ENCODE measurements around the gene BRAT1. TPM values are rescaled to one million over a fixed set of nuclear protein-coding genes. Genes with fewer than 3 reads are reported as not detected.

BRAT1 gene
- total and polyA plus RNA-seq, 2 experiments from 2014 or later = 19.2 to 45.0 TPM

DNA sequence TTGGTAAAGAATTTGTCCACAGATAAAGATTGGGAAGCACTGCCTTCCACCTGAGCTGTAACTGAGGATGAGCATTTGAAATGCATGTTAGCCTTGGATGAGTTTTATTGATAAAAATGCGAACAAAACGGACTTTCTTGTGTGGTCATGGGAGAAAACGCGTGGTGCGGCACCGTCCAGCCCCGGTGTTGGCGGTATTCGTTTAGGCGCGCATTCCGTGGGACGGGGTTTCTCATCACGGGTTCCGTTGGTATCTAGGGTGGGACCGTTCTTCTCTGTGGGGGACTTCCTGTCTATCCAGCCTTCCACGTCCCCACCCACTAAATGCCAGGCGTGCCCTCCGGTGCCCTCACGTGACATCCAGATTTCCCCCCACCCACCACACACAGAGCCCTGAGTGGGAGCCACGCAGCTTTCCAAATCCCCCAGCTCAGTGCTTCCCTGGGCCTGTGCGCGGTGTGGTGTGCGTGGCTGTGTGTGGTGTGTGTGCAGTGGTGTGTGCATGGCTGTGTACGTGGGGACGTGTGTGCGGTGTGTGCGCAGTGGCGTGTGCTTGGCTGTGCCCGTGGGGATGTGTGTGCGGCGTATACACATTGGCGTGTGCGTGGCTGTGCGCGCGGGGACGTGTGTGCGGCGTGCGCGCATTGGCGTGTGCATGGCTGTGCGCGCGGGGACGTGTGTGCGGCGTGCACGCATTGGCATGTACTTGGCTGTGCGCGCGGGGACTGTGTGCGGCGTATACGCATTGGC lies 21.6 kb upstream of the BRAT1 start:
- no peak overlapping the region for H2AFZ ChIP-seq
- H3K9me3 ChIP-seq (ENCODE audit: low read depth) = no peaks in the 10 kb centered on the region
- H3K27ac ChIP-seq = no peak overlapping the region
- H4K20me1 ChIP-seq (ENCODE audit: insufficient read depth, poor library complexity, severe bottlenecking) = no peaks in the 10 kb centered on the region
- H3K27me3 ChIP-seq = no peaks in the 10 kb centered on the region
- H3K4me2 ChIP-seq = no peak overlapping the region
- H3K9me2 ChIP-seq (replicated peaks; ENCODE audit: insufficient read depth) = no peaks in the 10 kb centered on the region
- no peak for DNase-seq (ENCODE audit: low spot score)
- peaks cover 5% of the 10 kb centered on the region for H3K4me1 ChIP-seq (ENCODE audit: insufficient read depth)
- no peaks in the 10 kb centered on the region for H3K79me2 ChIP-seq
- H3K4me3 ChIP-seq = no peak overlapping the region
- H3K36me3 ChIP-seq (replicated peaks; ENCODE audit: insufficient read depth, low read depth) = no peaks in the 10 kb centered on the region
- TF ChIP-seq EZH2 (IDR thresholded peaks at IDR 0.05; ENCODE audit: borderline replicate concordance) = no peak
- TF ChIP-seq, protein P1, sequence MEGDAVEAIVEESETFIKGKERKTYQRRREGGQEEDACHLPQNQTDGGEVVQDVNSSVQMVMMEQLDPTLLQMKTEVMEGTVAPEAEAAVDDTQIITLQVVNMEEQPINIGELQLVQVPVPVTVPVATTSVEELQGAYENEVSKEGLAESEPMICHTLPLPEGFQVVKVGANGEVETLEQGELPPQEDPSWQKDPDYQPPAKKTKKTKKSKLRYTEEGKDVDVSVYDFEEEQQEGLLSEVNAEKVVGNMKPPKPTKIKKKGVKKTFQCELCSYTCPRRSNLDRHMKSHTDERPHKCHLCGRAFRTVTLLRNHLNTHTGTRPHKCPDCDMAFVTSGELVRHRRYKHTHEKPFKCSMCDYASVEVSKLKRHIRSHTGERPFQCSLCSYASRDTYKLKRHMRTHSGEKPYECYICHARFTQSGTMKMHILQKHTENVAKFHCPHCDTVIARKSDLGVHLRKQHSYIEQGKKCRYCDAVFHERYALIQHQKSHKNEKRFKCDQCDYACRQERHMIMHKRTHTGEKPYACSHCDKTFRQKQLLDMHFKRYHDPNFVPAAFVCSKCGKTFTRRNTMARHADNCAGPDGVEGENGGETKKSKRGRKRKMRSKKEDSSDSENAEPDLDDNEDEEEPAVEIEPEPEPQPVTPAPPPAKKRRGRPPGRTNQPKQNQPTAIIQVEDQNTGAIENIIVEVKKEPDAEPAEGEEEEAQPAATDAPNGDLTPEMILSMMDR (IDR thresholded peaks at IDR 0.05; ENCODE audit: poor library complexity) = no peak
- 96% methylated on average over 34 of the region's 56 CpGs for whole genome bisulfite sequencing (ENCODE audit: low lambda C conversion rate, missing lambda C conversion rate)

DNA sequence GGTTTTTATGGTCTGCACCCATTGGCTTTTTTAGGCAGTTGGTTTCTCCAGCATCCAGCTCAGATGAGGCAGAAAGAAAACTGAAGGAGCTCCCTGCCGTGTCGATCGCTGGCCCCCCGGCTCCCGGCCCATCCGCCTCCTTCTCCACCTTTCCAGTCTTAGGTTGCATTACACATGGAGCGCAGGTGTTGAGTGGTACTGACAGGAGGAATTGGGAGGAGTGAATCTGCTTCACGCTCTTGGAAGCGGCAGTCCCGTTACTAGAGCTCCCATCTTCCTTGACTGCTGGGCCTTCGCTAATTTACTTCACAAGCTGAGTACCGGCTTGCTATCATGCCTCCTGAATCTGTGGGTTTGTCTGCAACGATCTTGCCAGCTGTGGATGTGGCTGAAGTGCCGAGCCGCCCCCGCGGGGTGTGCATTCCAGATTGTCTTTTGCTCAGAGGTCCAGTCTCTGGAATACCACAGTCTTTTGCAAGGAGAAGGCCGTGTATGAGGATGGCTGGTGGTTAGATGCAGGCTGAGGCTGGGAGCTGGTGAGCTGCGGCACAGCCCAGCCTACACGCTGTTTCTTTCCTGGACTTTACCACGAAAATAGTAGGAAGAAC lies 20.5 kb upstream of the BRAT1 start:
- Histone ChIP-seq H4K20me1 (ENCODE audit: insufficient read depth, poor library complexity, severe bottlenecking) (no peaks in the 10 kb centered on the region), H3K27me3 (no peaks in the 10 kb centered on the region), H3K9me2 (replicated peaks; ENCODE audit: insufficient read depth) (no peaks in the 10 kb centered on the region), H3K36me3 (replicated peaks; ENCODE audit: insufficient read depth, low read depth) (no peaks in the 10 kb centered on the region), H3K27ac (no peak overlapping the region), H3K9me3 (ENCODE audit: low read depth) (no peaks in the 10 kb centered on the region), H3K79me2 (no peaks in the 10 kb centered on the region), H2AFZ (no peak overlapping the region), H3K4me1 (ENCODE audit: insufficient read depth) (peaks cover 10% of the 10 kb centered on the region), H3K4me3 (no peak overlapping the region), H3K4me2 (no peak overlapping the region)
- TF ChIP-seq EZH2 (IDR thresholded peaks at IDR 0.05; ENCODE audit: borderline replicate concordance) = no peak
- TF ChIP-seq, protein P1 (IDR thresholded peaks at IDR 0.05; ENCODE audit: poor library complexity) = no peak
- no peak for TF ChIP-seq EZH2phosphoT487 (IDR thresholded peaks at IDR 0.05; ENCODE audit: low read depth, severe bottlenecking, unreplicated experiment)
- no peak for DNase-seq (ENCODE audit: low spot score)
- 95% methylated on average over 21 of the region's 21 CpGs for WGBS (ENCODE audit: low lambda C conversion rate, missing lambda C conversion rate)

DNA sequence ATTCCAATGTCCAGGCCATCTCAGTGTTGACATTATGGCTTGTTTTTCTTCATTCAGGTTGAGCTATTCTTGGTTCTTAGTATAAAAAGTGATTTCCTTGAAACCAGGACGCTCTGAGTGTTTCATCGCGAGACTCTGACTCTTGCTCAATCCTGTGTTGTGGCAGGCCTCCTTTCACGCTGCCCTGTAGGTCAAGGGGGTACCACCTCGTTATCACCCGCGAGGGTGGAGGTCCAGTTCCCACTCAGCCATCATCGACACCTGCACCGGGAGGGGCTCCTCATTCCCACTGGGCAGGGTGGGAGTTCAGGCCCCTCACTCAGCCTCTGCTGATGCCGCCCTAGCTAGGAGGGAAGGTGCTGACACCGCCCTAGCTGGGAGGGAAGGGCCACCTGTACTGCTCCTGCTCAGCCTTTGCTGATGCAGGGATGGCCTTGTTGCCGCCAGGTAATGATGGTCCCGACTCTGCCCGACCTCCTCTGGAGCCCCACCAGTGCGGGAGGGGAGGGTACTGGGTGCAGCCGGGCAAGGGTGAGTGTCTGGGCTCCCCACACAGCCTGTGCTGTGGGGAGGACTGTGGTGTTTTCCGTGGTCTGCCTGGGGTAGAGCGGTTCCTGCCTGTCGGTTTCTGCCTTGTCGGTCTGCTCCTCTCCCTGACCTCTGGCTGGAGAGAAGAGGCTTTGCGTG lies 19.9 kb upstream of the BRAT1 start:
- H3K4me2 ChIP-seq = no peak overlapping the region
- H3K9me2 ChIP-seq (replicated peaks; ENCODE audit: insufficient read depth) = no peaks in the 10 kb centered on the region
- no peaks in the 10 kb centered on the region for H4K20me1 ChIP-seq (ENCODE audit: insufficient read depth, poor library complexity, severe bottlenecking)
- no peak overlapping the region for H2AFZ ChIP-seq
- no peak overlapping the region for H3K4me3 ChIP-seq
- peaks cover 10% of the 10 kb centered on the region for H3K4me1 ChIP-seq (ENCODE audit: insufficient read depth)
- TF ChIP-seq EZH2 (IDR thresholded peaks at IDR 0.05; ENCODE audit: borderline replicate concordance) (no peak), EZH2phosphoT487 (IDR thresholded peaks at IDR 0.05; ENCODE audit: low read depth, severe bottlenecking, unreplicated experiment) (no peak)
- TF ChIP-seq, protein P1 (IDR thresholded peaks at IDR 0.05; ENCODE audit: poor library complexity) = no peak
- 93% methylated on average over 21 of the region's 21 CpGs for WGBS (ENCODE audit: low lambda C conversion rate, missing lambda C conversion rate)
- no peaks in the 10 kb centered on the region for H3K27me3 ChIP-seq
- no peak for DNase-seq (ENCODE audit: low spot score)
- no peak overlapping the region for H3K27ac ChIP-seq
- H3K36me3 ChIP-seq (replicated peaks; ENCODE audit: insufficient read depth, low read depth) = no peaks in the 10 kb centered on the region
- H3K9me3 ChIP-seq (ENCODE audit: low read depth) = no peaks in the 10 kb centered on the region
- H3K79me2 ChIP-seq = no peaks in the 10 kb centered on the region

Data from hepatocyte (in vitro differentiated cells).